HepG2 (cell line): Measurements from ENCODE around the gene THRA. TPM values are rescaled to one million over a fixed set of nuclear protein-coding genes. Genes with fewer than 3 reads are reported as not detected.
A peak's percentile ranks its signal among the peaks of the same experiment; 100 is the strongest.

Experiments
- CHCHD3 ChIP-seq: sonication (generic); formaldehyde crosslinking; IDR thresholded peaks from 2 replicates; pipeline ENCODE4 v1.8.0; 2022; ENCODE audit warnings: mild to moderate bottlenecking, missing genetic modification reagents, moderate library complexity
- ELF3 ChIP-seq: IDR thresholded peaks from 2 replicates; pipeline ENCODE4 v1.6.1; 2016; ENCODE audit warnings: missing genetic modification reagents, missing compliant biosample characterization
- MLXIP ChIP-seq: sonication (generic); formaldehyde crosslinking; IDR thresholded peaks from 2 replicates; pipeline ENCODE4 v1.9.0; 2021; ENCODE audit warnings: missing genetic modification reagents, borderline replicate concordance
- NFE2L2 ChIP-seq: fragments of 150-350 bp; IDR thresholded peaks from 2 replicates; pipeline ENCODE4 v1.6.1; 2014; ENCODE audit warnings: low read length
- PRDM15 ChIP-seq: sonication (generic); formaldehyde crosslinking; IDR thresholded peaks from 2 replicates; pipeline ENCODE4 v1.4.0; 2020; ENCODE audit warnings: missing genetic modification reagents
- RERE ChIP-seq: IDR thresholded peaks from 2 replicates; pipeline ENCODE4 v1.6.1; 2016; ENCODE audit warnings: low read depth, missing genetic modification reagents, missing compliant biosample characterization
- ZC3H13 ChIP-seq: sonication (generic); formaldehyde crosslinking; IDR thresholded peaks from 2 replicates; pipeline ENCODE4 v1.8.1; 2023; ENCODE audit warnings: mild to moderate bottlenecking, missing genetic modification reagents, moderate library complexity
- ZFP91 ChIP-seq: sonication (generic); formaldehyde crosslinking; IDR thresholded peaks from 2 replicates; pipeline ENCODE4 v1.9.0; 2022; ENCODE audit warnings: missing genetic modification reagents, mild to moderate bottlenecking, borderline replicate concordance
- ZIK1 ChIP-seq: sonication (generic); formaldehyde crosslinking; IDR thresholded peaks from 2 replicates; pipeline ENCODE4 v1.5.0; 2020; ENCODE audit warnings: mild to moderate bottlenecking, low read depth, missing genetic modification reagents, borderline replicate concordance
- ZNF124 ChIP-seq: sonication (generic); formaldehyde crosslinking; IDR thresholded peaks from 2 replicates; pipeline ENCODE4 v1.4.0; 2020; ENCODE audit warnings: missing genetic modification reagents
- ZNF335 ChIP-seq: sonication (generic); formaldehyde crosslinking; IDR thresholded peaks from 2 replicates; pipeline ENCODE4 v1.4.0; 2020; ENCODE audit warnings: missing genetic modification reagents
- ZNF350 ChIP-seq: sonication (generic); formaldehyde crosslinking; IDR thresholded peaks from 2 replicates; pipeline ENCODE4 v1.4.0; 2020; ENCODE audit warnings: mild to moderate bottlenecking, low read depth, missing genetic modification reagents, borderline replicate concordance
- polyA plus RNA-seq, 8 experiments: library from polyadenylated mRNA; depleted of rRNA in 3 of 8; stranded (reverse) in 7 of 8; unstranded in 1 of 8; fragments of >200 nt; fragmentation: Illumina TruSeq in 4 of 8; extraction: Trizol in 4 of 8; gene quantifications; 2 replicates each; pipeline versions ENCODE4 v1.2.1 to v1.2.3, GENCODE V29; 2011 to 2016; ENCODE audit warnings: low read depth in 4 of 8, missing spikeins in 1 of 8, mixed read lengths in 1 of 8; ENCODE audit not compliant: insufficient read depth in 1 of 8
- total RNA-seq, 5 experiments: library from RNA; depleted of rRNA; stranded (reverse); fragments of >200 nt; fragmentation: Illumina TruSeq; extraction: Trizol; gene quantifications; 2 replicates each; pipeline ENCODE4 v1.2.3, GENCODE V29; 2016; ENCODE audit warnings: low read depth in 1 of 5

The THRA gene
- total and polyA plus RNA-seq, 2 of the 13 experiments (the other 11 are each of a cell fraction or from before 2014, with no cell fraction given): 8.0 to 9.9 TPM

- TF ChIP-seq PRDM15 (CRISPR knock-in tag): peak; percentile 67
- TF ChIP-seq RERE (CRISPR knock-in tag): peak; percentile 76
- TF ChIP-seq ZNF335 (CRISPR knock-in tag): peak; percentile 65; the same call in 1 of the 2 replicates
- peak; percentile 86; the same call in 1 of the 2 replicates for TF ChIP-seq ZNF350
- peak; percentile 98 for TF ChIP-seq ZIK1
- no peak; the same call in 1 of the 2 replicates for TF ChIP-seq NFE2L2
- peak; percentile 81; the same call in 1 of the 2 replicates for TF ChIP-seq ZC3H13 (CRISPR knock-in tag)
- TF ChIP-seq ZFP91 (CRISPR knock-in tag): peak; percentile 95
- TF ChIP-seq MLXIP (CRISPR knock-in tag): peak; percentile 98
- TF ChIP-seq ELF3 (CRISPR knock-in tag): peak; percentile 89
- TF ChIP-seq ZNF124 (CRISPR knock-in tag): peak; percentile 94
- TF ChIP-seq CHCHD3 (CRISPR knock-in tag): peak; percentile 73; the same call in 1 of the 2 replicates
These were observed 38.1 kb downstream of the THRA start (continued) for GRCh38 chr17:40100669-40101366.
